GM12865 (cell line): Measurements from ENCODE around the gene BTF3.
"Not testable (repeated sequence)": the region's sequence is repeated elsewhere in the genome, so short reads cannot be mapped to it uniquely, and the experiment has no call there.

Source experiments
- DNase-seq: peaks from one replicate; pipeline ENCODE4 v3.0.0; 2010; ENCODE audit warnings: low read depth
- H3K4me3 ChIP-seq: 2 replicates; pipeline ENCODE4 v1.5.1; 2011; ENCODE audit warnings: mild to moderate bottlenecking, low read depth, low read length, control low read depth
- CTCF ChIP-seq: IDR thresholded peaks from 2 replicates; pipeline ENCODE4 v1.5.1; 2011; ENCODE audit warnings: low read length, control low read depth, low read depth, inconsistent platforms; ENCODE audit not compliant: insufficient read depth; ENCODE audit errors: missing control alignments

BTF3 gene

GRCh38 chr5:73454379-73455036, 43.7 kb upstream of the BTF3 start:
- TF ChIP-seq CTCF = peak; percentile 91
- H3K4me3 ChIP-seq = no peak overlapping the region
- DNase-seq = peak; percentile 56

GRCh38 chr5:73456462-73456861, 41.8 kb upstream of the BTF3 start:
- not testable (repeated sequence) for DNase-seq, H3K4me3 ChIP-seq

- H3K4me3 ChIP-seq = no peak overlapping the region
- DNase-seq = no peak
- TF ChIP-seq CTCF = no peak
These were observed 38.9 kb upstream of the BTF3 start for GRCh38 chr5:73459366-73459765.

- no peak overlapping the region for H3K4me3 ChIP-seq
- no peak for DNase-seq
- no peak for TF ChIP-seq CTCF
These were observed 38.1 kb upstream of the BTF3 start for GRCh38 chr5:73460133-73460532.

- DNase-seq = no peak
- H3K4me3 ChIP-seq = no peak overlapping the region
- TF ChIP-seq CTCF = no peak
These were observed 34.1 kb upstream of the BTF3 start for GRCh38 chr5:73464016-73464745.

- not testable (repeated sequence) for H3K4me3 ChIP-seq, DNase-seq
These were observed 29.6 kb upstream of the BTF3 start for GRCh38 chr5:73468638-73469037.

GRCh38 chr5:73469878-73470277, 28.4 kb upstream of the BTF3 start:
- H3K4me3 ChIP-seq = no peak overlapping the region
- DNase-seq = no peak
- no peak for TF ChIP-seq CTCF

GRCh38 chr5:73471654-73472053, 26.6 kb upstream of the BTF3 start:
- no peak overlapping the region for H3K4me3 ChIP-seq
- no peak for TF ChIP-seq CTCF
- DNase-seq = no peak
